H1 (cell line): ENCODE results near the gene TCEAL7. TPM values are rescaled to one million over a fixed set of nuclear protein-coding genes. Genes with fewer than 3 reads are reported as not detected.

Experiments
- CTCF ChIA-PET: fragments of 300-600 bp; sonication (Branson Sonifier 250); formaldehyde crosslinking; loops from one replicate; lab custom pipeline; 2021; ENCODE audit not compliant: partially characterized antibody; lab: Charles Lee
- POLR2A ChIA-PET: fragments of 300-600 bp; sonication (Branson Sonifier 250); formaldehyde crosslinking; loops from one replicate; lab custom pipeline; 2021; ENCODE audit warnings: inconsistent platforms; ENCODE audit not compliant: partially characterized antibody; lab: Charles Lee
- DNase-seq, 2 experiments: peaks; one replicate each; pipeline versions ENCODE4 v3.0.0 to v3.0.0-alpha.2; 2010 to 2022; ENCODE audit warnings: low spot score in 2 of 2, low read depth in 1 of 2, mixed read lengths in 1 of 2
- FAIRE-seq: peaks from 2 replicates; lab custom pipeline; 2011; peaks lifted over from hg19 to GRCh38; lab: Jason Lieb, UNC
- H2AFZ ChIP-seq: 2 replicates; pipeline ENCODE4 v1.8.1; 2012; ENCODE audit warnings: low read length, inconsistent platforms
- H2AK5ac ChIP-seq: 2 replicates; pipeline ENCODE4 v1.6.1; 2013; ENCODE audit warnings: low read depth, low read length
- H2BK120ac ChIP-seq: replicated peaks from 2 replicates; pipeline ENCODE3; 2013; ENCODE audit warnings: low read depth, low read length, inconsistent platforms
- H2BK12ac ChIP-seq: 2 replicates; pipeline ENCODE4 v1.6.1; 2013; ENCODE audit warnings: low read depth, low read length
- H2BK15ac ChIP-seq: 2 replicates; pipeline ENCODE4 v1.6.1; 2013; ENCODE audit warnings: low read length
- H2BK20ac ChIP-seq: 2 replicates; pipeline ENCODE4 v1.6.1; 2013; ENCODE audit warnings: low read length
- H2BK5ac ChIP-seq: 2 replicates; pipeline ENCODE4 v1.6.1; 2013; ENCODE audit warnings: low read depth, low read length
- H3K14ac ChIP-seq: 2 replicates; pipeline ENCODE4 v1.6.1; 2013; ENCODE audit warnings: inconsistent platforms; ENCODE audit not compliant: insufficient read length
- H3K18ac ChIP-seq: 2 replicates; pipeline ENCODE4 v1.6.1; 2013; ENCODE audit warnings: low read length; ENCODE audit errors: extremely low read depth
- H3K23ac ChIP-seq: 2 replicates; pipeline ENCODE4 v1.6.1; 2013; ENCODE audit warnings: inconsistent platforms; ENCODE audit not compliant: insufficient read length
- H3K23me2 ChIP-seq: 2 replicates; pipeline ENCODE4 v1.6.1; 2013; ENCODE audit warnings: low read depth, low read length
- H3K27ac ChIP-seq: 2 replicates; pipeline ENCODE4 v1.6.1; 2011; ENCODE audit warnings: low read depth, low read length, inconsistent platforms
- H3K27me3 ChIP-seq, 4 experiments: replicated peaks in 1 of 4; 1 replicate in 1 of 4; 2 replicates in 3 of 4; pipeline versions ENCODE4 v1.6.1 to v1.8.1; 2011 to 2013; ENCODE audit warnings: low read length in 3 of 4, mild to moderate bottlenecking in 3 of 4, inconsistent platforms in 2 of 4, mixed read lengths in 2 of 4, moderate library complexity in 1 of 4; ENCODE audit not compliant: control insufficient read depth in 3 of 4, insufficient read depth in 3 of 4; ENCODE audit errors: extremely low read depth in 1 of 4
- H3K36me3 ChIP-seq, 4 experiments: 2 replicates each; pipeline versions ENCODE4 v1.6.1 to v1.8.1; 2011 to 2013; ENCODE audit warnings: mild to moderate bottlenecking in 4 of 4, low read length in 3 of 4, moderate library complexity in 2 of 4, control low read depth in 1 of 4, inconsistent platforms in 1 of 4; ENCODE audit not compliant: insufficient read depth in 4 of 4, control insufficient read depth in 2 of 4
- H3K4ac ChIP-seq: replicated peaks from 2 replicates; pipeline ENCODE3; 2013; ENCODE audit warnings: low read length, low read depth, mixed read lengths, inconsistent platforms; ENCODE audit not compliant: insufficient read length
- H3K4me1 ChIP-seq, 4 experiments: replicated peaks in 1 of 4; 1 replicate in 1 of 4; 2 replicates in 3 of 4; pipeline versions ENCODE4 v1.6.1 to v1.8.1; 2011 to 2013; ENCODE audit warnings: low read length in 3 of 4, inconsistent platforms in 2 of 4, mixed read lengths in 1 of 4; ENCODE audit not compliant: insufficient read depth in 4 of 4, control insufficient read depth in 3 of 4
- H3K4me2 ChIP-seq, 2 experiments: 2 replicates each; pipeline versions ENCODE4 v1.6.1 to v1.8.1; 2011 to 2013; ENCODE audit warnings: low read depth in 2 of 2, low read length in 2 of 2, control low read depth in 1 of 2, inconsistent platforms in 1 of 2, mild to moderate bottlenecking in 1 of 2; ENCODE audit not compliant: insufficient read depth in 1 of 2
- H3K4me3 ChIP-seq, 4 experiments: fragments of 200-600, 300-600 bp in 1 of 4; sonication (generic), shearing (Covaris generic), sonication (Bioruptor Twin) in 1 of 4; 2 replicates each; pipeline versions ENCODE4 v1.5.1 to v1.8.1; 2011 to 2016; ENCODE audit warnings: low read length in 4 of 4, low read depth in 3 of 4, control low read depth in 2 of 4, inconsistent platforms in 2 of 4, mild to moderate bottlenecking in 2 of 4, mixed read lengths in 1 of 4, moderate library complexity in 1 of 4; ENCODE audit not compliant: insufficient read depth in 2 of 4; ENCODE audit errors: extremely low read depth in 1 of 4
- H3K56ac ChIP-seq: replicated peaks from 2 replicates; pipeline ENCODE3; 2013; ENCODE audit warnings: low read depth, mild to moderate bottlenecking, mixed read lengths, low read length, inconsistent platforms; ENCODE audit not compliant: insufficient read length
- H3K79me1 ChIP-seq: 2 replicates; pipeline ENCODE4 v1.6.1; 2013; ENCODE audit warnings: low read depth, low read length, control low read depth
- H3K79me2 ChIP-seq, 2 experiments: 2 replicates each; pipeline versions ENCODE4 v1.6.1 to v1.8.1; 2012 to 2013; ENCODE audit warnings: low read length in 2 of 2, mild to moderate bottlenecking in 2 of 2, inconsistent platforms in 1 of 2; ENCODE audit not compliant: insufficient read depth in 2 of 2, control insufficient read depth in 1 of 2
- H3K9ac ChIP-seq, 4 experiments: replicated peaks in 1 of 4; 1 replicate in 1 of 4; 2 replicates in 3 of 4; pipeline versions ENCODE4 v1.6.1 to v1.8.1; 2011 to 2013; ENCODE audit warnings: low read depth in 3 of 4, low read length in 3 of 4, control low read depth in 2 of 4, mild to moderate bottlenecking in 2 of 4, moderate library complexity in 2 of 4, inconsistent platforms in 1 of 4; ENCODE audit errors: extremely low read depth in 1 of 4
- H3K9me3 ChIP-seq, 2 experiments: 2 replicates each; pipeline versions ENCODE4 v1.6.1 to v1.8.1; 2012 to 2013; ENCODE audit warnings: mild to moderate bottlenecking in 2 of 2, moderate library complexity in 2 of 2, control low read depth in 1 of 2, inconsistent platforms in 1 of 2, low read depth in 1 of 2, low read length in 1 of 2, mixed read lengths in 1 of 2; ENCODE audit not compliant: insufficient read depth in 2 of 2
- H4K20me1 ChIP-seq, 2 experiments: replicated peaks in 1 of 2; 2 replicates each; pipeline versions ENCODE3 to v1.8.1; 2011 to 2013; ENCODE audit warnings: inconsistent platforms in 2 of 2, low read length in 2 of 2, mild to moderate bottlenecking in 1 of 2; ENCODE audit not compliant: insufficient read depth in 2 of 2, control insufficient read depth in 1 of 2
- H4K5ac ChIP-seq: 2 replicates; pipeline ENCODE4 v1.6.1; 2013; ENCODE audit warnings: low read length, low read depth, mixed read lengths, inconsistent platforms; ENCODE audit not compliant: insufficient read length
- H4K8ac ChIP-seq: 2 replicates; pipeline ENCODE4 v1.8.0; 2013; ENCODE audit warnings: mild to moderate bottlenecking, moderate library complexity, low read length, inconsistent platforms; ENCODE audit not compliant: insufficient read depth; ENCODE audit errors: extremely low read depth
- H4K91ac ChIP-seq: replicated peaks from 2 replicates; pipeline ENCODE3; 2013; ENCODE audit warnings: low read length, mixed read lengths, inconsistent platforms; ENCODE audit not compliant: insufficient read length
- ATF2 ChIP-seq: IDR thresholded peaks from 2 replicates; pipeline ENCODE4 v1.6.1; 2012; ENCODE audit warnings: low read length, inconsistent platforms
- CEBPB ChIP-seq: IDR thresholded peaks from 2 replicates; pipeline ENCODE4 v1.6.1; 2012; ENCODE audit warnings: low read depth, low read length
- CREB1 ChIP-seq: IDR thresholded peaks from 2 replicates; pipeline ENCODE4 v1.6.1; 2012; ENCODE audit warnings: inconsistent platforms
- MAFK ChIP-seq: IDR thresholded peaks from 2 replicates; pipeline ENCODE4 v1.6.1; 2012; ENCODE audit warnings: low read depth, mild to moderate bottlenecking, improper control_type of control experiment, low read length
- MAX ChIP-seq: IDR thresholded peaks from 2 replicates; pipeline ENCODE4 v1.6.1; 2012; ENCODE audit warnings: inconsistent platforms
- NRF1 ChIP-seq: IDR thresholded peaks from 2 replicates; pipeline ENCODE4 v1.6.1; 2011; ENCODE audit warnings: mild to moderate bottlenecking, low read depth, low read length, improper control_type of control experiment
- SIN3A ChIP-seq, 2 experiments: IDR thresholded peaks in 1 of 2; conservative IDR thresholded peaks in 1 of 2; 2 replicates each; pipeline ENCODE4 v1.6.1; 2011 to 2012; ENCODE audit warnings: low read length in 2 of 2, improper control_type of control experiment in 1 of 2, low read depth in 1 of 2, mild to moderate bottlenecking in 1 of 2
- SIRT6 ChIP-seq: IDR thresholded peaks from one replicate; pipeline ENCODE4 v1.7.1; 2012; ENCODE audit warnings: low read length, inconsistent platforms
- SP2 ChIP-seq: IDR thresholded peaks from 2 replicates; pipeline ENCODE4 v1.6.1; 2012; ENCODE audit warnings: mild to moderate bottlenecking, low read length, inconsistent platforms
- TBP ChIP-seq: IDR thresholded peaks from 2 replicates; pipeline ENCODE4 v1.6.1; 2011; ENCODE audit warnings: low read depth, low read length, improper control_type of control experiment
- TEAD4 ChIP-seq: IDR thresholded peaks from 2 replicates; pipeline ENCODE4 v1.6.1; 2012; ENCODE audit warnings: low read depth, low read length, inconsistent platforms, mixed read lengths
- WGBS, 2 experiments: shearing (Covaris generic) in 1 of 2; methylation state at CpG; one replicate each; pipeline versions ENCODE4 v1.1.6 to v1.1.7; 2013 to 2015; ENCODE audit warnings: low lambda C conversion rate in 2 of 2, mixed read lengths in 2 of 2, inconsistent platforms in 1 of 2, low coverage in 1 of 2, missing lambda C conversion rate in 1 of 2; ENCODE audit not compliant: insufficient replicate concordance in 2 of 2, insufficient coverage in 1 of 2, insufficient read length in 1 of 2; ENCODE audit errors: extremely low coverage in 1 of 2, missing lambda C conversion rate in 1 of 2; 5-methylcytosine and 5-hydroxymethylcytosine counted together
- polyA plus RNA-seq, 7 experiments: library from polyadenylated mRNA; depleted of rRNA in 3 of 7; stranded (reverse) in 5 of 7; unstranded in 2 of 7; fragments of >200 nt in 5 of 7; fragments of 200-250 nt in 2 of 7; gene quantifications; 1 replicate in 5 of 7; 2 replicates in 1 of 7; 4 replicates in 1 of 7; pipeline versions ENCODE4 v1.2.1 to v1.2.3, GENCODE V29; 2011 to 2013; ENCODE audit warnings: missing spikeins in 2 of 7, mixed read lengths in 2 of 7
- total RNA-seq: library from RNA; stranded (reverse); fragmentation: NEBNext Ultra II Directional; extraction: Animal tissue kit (Norgen Biotek cat#: 25700); gene quantifications from 2 replicates; pipeline ENCODE4 v1.2.1, GENCODE V29; 2021
- TF ChIP-seq, protein P1 (sequence below): IDR thresholded peaks from 2 replicates; pipeline ENCODE4 v1.6.1; 2011; ENCODE audit warnings: low read length, improper control_type of control experiment

The TCEAL7 gene
- total and polyA plus RNA-seq, 2 of the 8 experiments (the other 6 are each of a cell fraction or from before 2014, with no cell fraction given) = 7.9 to 11.6 TPM

DNA sequence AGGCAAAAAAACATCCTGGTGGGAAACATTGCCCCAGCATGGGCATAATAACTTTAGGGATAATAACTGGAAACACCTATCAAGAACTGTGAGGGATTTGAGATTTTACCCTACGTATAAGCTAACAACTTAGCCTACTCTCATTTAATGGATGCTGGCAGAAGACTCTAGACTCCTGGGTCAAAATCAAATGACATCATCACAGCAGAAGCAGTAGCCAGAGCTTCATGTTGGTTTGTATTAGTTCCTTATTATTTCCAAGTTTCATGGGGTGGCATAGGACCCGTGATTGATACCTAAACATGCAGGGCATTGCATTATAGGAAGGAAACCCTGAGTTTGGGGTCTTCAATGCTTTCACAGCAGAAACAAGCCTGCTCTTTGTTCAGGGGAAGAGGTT lies 30.9 kb downstream of the TCEAL7 start:
- no peak overlapping the region for H2BK12ac ChIP-seq
- H3K36me3 ChIP-seq = peaks cover 0 to 9% (median 0%) of the 10 kb centered on the region in 4 experiments; a peak in 1 of 8 replicates
- no peak overlapping the region for H2BK15ac ChIP-seq
- no peak overlapping the region for H2AK5ac ChIP-seq
- no peak overlapping the region for H3K18ac ChIP-seq
- H3K14ac ChIP-seq = no peak overlapping the region
- ChIA-PET POLR2A (interaction anchor here (0.7 to 1.7 kb wide), 4 partner anchors 11 to 17 kb away, joined by 3 to 8 read pairs (median 3); partner anchors contain the start of gene BEX3), CTCF (no interaction called here)
- H3K4ac ChIP-seq = no peak overlapping the region
- no peak for FAIRE-seq
- H3K4me3 ChIP-seq = no peak overlapping the region
- no peaks in the 10 kb centered on the region for H4K20me1 ChIP-seq
- no peak overlapping the region for H3K4me2 ChIP-seq
- no peaks in the 10 kb centered on the region for H3K4me1 ChIP-seq
- no peak overlapping the region for H3K27ac ChIP-seq
- H2BK20ac ChIP-seq = no peak overlapping the region
- H2BK120ac ChIP-seq = no peak overlapping the region
- H3K23me2 ChIP-seq = no peaks in the 10 kb centered on the region; the same call in 1 of the 2 replicates
- H3K27me3 ChIP-seq = no peaks in the 10 kb centered on the region
- no peak overlapping the region for H2AFZ ChIP-seq
- H2BK5ac ChIP-seq = no peak overlapping the region
- no peak overlapping the region for H4K91ac ChIP-seq
- no peak overlapping the region for H3K56ac ChIP-seq
- no peak overlapping the region for H3K23ac ChIP-seq
- H3K9me3 ChIP-seq = no peaks in the 10 kb centered on the region
- no peak overlapping the region for H4K5ac ChIP-seq
- 93% methylated on average over 2 of the region's 2 CpGs; no CpG with 5 or more reads in 1 of the 2 experiments for WGBS, 2 experiments
- no peaks in the 10 kb centered on the region for H3K79me1 ChIP-seq
- H4K8ac ChIP-seq = no peak overlapping the region
- no peak overlapping the region for H3K9ac ChIP-seq
- peaks cover 0 to 5% of the 10 kb centered on the region in 2 experiments; a peak in 1 of 4 replicates for H3K79me2 ChIP-seq
- no peak for DNase-seq
- no peak for TF ChIP-seq SIN3A (conservative IDR thresholded peaks at IDR 0.05 in 1 of 2, IDR thresholded peaks at IDR 0.05 in 1 of 2; ENCODE audit: low read depth in 1 of 2, low read length in 2 of 2)
- TF ChIP-seq CREB1 = no peak
- TF ChIP-seq, protein P1, sequence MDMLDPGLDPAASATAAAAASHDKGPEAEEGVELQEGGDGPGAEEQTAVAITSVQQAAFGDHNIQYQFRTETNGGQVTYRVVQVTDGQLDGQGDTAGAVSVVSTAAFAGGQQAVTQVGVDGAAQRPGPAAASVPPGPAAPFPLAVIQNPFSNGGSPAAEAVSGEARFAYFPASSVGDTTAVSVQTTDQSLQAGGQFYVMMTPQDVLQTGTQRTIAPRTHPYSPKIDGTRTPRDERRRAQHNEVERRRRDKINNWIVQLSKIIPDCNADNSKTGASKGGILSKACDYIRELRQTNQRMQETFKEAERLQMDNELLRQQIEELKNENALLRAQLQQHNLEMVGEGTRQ = no peak
- TF ChIP-seq TEAD4 = no peak
- no peak for TF ChIP-seq MAX
- TF ChIP-seq TBP = no peak
- TF ChIP-seq NRF1 = no peak
- TF ChIP-seq MAFK = no peak
- no peak for TF ChIP-seq SP2
- no peak for TF ChIP-seq SIRT6
- TF ChIP-seq ATF2 = no peak
- no peak for TF ChIP-seq CEBPB
